Measurements from ENCODE around the gene ARFRP1. TPM values are rescaled to one million over a fixed set of nuclear protein-coding genes. Genes with fewer than 3 reads are reported as not detected.
A peak's percentile ranks its signal among the peaks of the same experiment; 100 is the strongest.

Gene ARFRP1
- total and polyA plus RNA-seq, 2 of the 13 experiments (the other 11 are each of a cell fraction or from before 2014, with no cell fraction given), result 32.0 to 51.1 TPM

- TF ChIP-seq PAX8 (CRISPR knock-in tag; IDR thresholded peaks at IDR 0.05; ENCODE audit: borderline replicate concordance), result no peak; the same call in 1 of the 2 replicates
- TF ChIP-seq ZSCAN25 (CRISPR knock-in tag; IDR thresholded peaks at IDR 0.05), result 0 out of 2 replicates have a peak, but pooled peaks have one; percentile 29
- TF ChIP-seq ZFP41 (CRISPR knock-in tag; IDR thresholded peaks at IDR 0.05; ENCODE audit: borderline replicate concordance), result no peak
- no peak for TF ChIP-seq CC2D1A (CRISPR knock-in tag; IDR thresholded peaks at IDR 0.05)
- no peak; the same call in 1 of the 2 replicates for TF ChIP-seq KDM3A (CRISPR knock-in tag; IDR thresholded peaks at IDR 0.05; ENCODE audit: low read depth)
- TF ChIP-seq ZBTB34 (CRISPR knock-in tag; IDR thresholded peaks at IDR 0.05), result no peak
- TF ChIP-seq ZNF124 (CRISPR knock-in tag; IDR thresholded peaks at IDR 0.05), result no peak
- no peak for TF ChIP-seq ZMAT3 (CRISPR knock-in tag; conservative IDR thresholded peaks at IDR 0.05)
- no peak for TF ChIP-seq NKX3-1 (CRISPR knock-in tag; IDR thresholded peaks at IDR 0.05)
- no peak for TF ChIP-seq ZNF512B (CRISPR knock-in tag; IDR thresholded peaks at IDR 0.05; ENCODE audit: borderline replicate concordance)
- no peak for TF ChIP-seq STAG1 (CRISPR knock-in tag; IDR thresholded peaks at IDR 0.05)
- no peak for TF ChIP-seq POLR2AphosphoS2 (IDR thresholded peaks at IDR 0.05; ENCODE audit: low read depth, low read length)
- TF ChIP-seq ZNF160 (CRISPR knock-in tag; IDR thresholded peaks at IDR 0.05), result no peak
- TF ChIP-seq ZNF598 (CRISPR knock-in tag; IDR thresholded peaks at IDR 0.05; ENCODE audit: borderline replicate concordance), result 0 out of 2 replicates have a peak, but pooled peaks have one; percentile 69
- TF ChIP-seq NFKBIZ (CRISPR knock-in tag; IDR thresholded peaks at IDR 0.05), result no peak
- TF ChIP-seq TCF7 (IDR thresholded peaks at IDR 0.05; ENCODE audit: low read depth), result no peak
- TF ChIP-seq, protein P1, sequence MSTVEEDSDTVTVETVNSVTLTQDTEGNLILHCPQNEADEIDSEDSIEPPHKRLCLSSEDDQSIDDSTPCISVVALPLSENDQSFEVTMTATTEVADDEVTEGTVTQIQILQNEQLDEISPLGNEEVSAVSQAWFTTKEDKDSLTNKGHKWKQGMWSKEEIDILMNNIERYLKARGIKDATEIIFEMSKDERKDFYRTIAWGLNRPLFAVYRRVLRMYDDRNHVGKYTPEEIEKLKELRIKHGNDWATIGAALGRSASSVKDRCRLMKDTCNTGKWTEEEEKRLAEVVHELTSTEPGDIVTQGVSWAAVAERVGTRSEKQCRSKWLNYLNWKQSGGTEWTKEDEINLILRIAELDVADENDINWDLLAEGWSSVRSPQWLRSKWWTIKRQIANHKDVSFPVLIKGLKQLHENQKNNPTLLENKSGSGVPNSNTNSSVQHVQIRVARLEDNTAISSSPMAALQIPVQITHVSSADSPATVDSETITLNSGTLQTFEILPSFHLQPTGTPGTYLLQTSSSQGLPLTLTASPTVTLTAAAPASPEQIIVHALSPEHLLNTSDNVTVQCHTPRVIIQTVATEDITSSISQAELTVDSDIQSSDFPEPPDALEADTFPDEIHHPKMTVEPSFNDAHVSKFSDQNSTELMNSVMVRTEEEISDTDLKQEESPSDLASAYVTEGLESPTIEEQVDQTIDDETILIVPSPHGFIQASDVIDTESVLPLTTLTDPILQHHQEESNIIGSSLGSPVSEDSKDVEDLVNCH (CRISPR knock-in tag; IDR thresholded peaks at IDR 0.05), result no peak
- TF ChIP-seq ZNF782 (CRISPR knock-in tag; IDR thresholded peaks at IDR 0.05; ENCODE audit: borderline replicate concordance), result no peak
- TF ChIP-seq, protein P2, sequence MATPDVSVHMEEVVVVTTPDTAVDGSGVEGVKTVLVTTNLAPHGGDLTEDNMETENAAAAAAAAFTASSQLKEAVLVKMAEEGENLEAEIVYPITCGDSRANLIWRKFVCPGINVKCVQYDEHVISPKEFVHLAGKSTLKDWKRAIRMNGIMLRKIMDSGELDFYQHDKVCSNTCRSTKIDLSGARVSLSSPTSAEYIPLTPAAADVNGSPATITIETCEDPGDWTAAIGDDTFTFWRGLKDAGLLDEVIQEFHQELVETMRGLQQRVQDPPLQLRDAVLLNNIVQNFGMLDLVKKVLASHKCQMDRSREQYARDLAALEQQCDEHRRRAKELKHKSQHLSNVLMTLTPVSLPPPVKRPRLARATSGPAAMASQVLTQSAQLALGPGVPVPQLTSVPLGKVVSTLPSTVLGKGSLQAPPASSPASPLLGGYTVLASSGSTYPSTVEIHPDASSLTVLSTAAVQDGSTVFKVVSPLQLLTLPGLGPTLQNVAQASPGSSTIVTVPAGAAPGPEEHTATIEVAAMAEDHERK (CRISPR knock-in tag; IDR thresholded peaks at IDR 0.05; ENCODE audit: low read depth), result no peak
- no peak for TF ChIP-seq ZNF501 (CRISPR knock-in tag; IDR thresholded peaks at IDR 0.05)
- TF ChIP-seq NR2F6 (IDR thresholded peaks at IDR 0.05), result no peak
- no peak for TF ChIP-seq NR2F6 (CRISPR knock-in tag; IDR thresholded peaks at IDR 0.05)
- TF ChIP-seq ZFAT (CRISPR knock-in tag; conservative IDR thresholded peaks at IDR 0.05), result no peak
- TF ChIP-seq ZNF558 (CRISPR knock-in tag; IDR thresholded peaks at IDR 0.05; ENCODE audit: borderline replicate concordance), result no peak
- TF ChIP-seq NAIF1 (CRISPR knock-in tag; IDR thresholded peaks at IDR 0.05; ENCODE audit: borderline replicate concordance), result no peak
These were observed 10.4 kb downstream of the ARFRP1 start (continued) for GRCh38 chr20:63697357-63697867.
